ENCODE measurements around the gene STK32C. TPM values are rescaled to one million over a fixed set of nuclear protein-coding genes. Genes with fewer than 3 reads are reported as not detected.
"Not testable (repeated sequence)": the region's sequence is repeated elsewhere in the genome, so short reads cannot be mapped to it uniquely, and the experiment has no call there.

Gene STK32C
- polyA plus RNA-seq, 4 donors, result 3.4 to 12.0 (median 7.0) TPM

DNA sequence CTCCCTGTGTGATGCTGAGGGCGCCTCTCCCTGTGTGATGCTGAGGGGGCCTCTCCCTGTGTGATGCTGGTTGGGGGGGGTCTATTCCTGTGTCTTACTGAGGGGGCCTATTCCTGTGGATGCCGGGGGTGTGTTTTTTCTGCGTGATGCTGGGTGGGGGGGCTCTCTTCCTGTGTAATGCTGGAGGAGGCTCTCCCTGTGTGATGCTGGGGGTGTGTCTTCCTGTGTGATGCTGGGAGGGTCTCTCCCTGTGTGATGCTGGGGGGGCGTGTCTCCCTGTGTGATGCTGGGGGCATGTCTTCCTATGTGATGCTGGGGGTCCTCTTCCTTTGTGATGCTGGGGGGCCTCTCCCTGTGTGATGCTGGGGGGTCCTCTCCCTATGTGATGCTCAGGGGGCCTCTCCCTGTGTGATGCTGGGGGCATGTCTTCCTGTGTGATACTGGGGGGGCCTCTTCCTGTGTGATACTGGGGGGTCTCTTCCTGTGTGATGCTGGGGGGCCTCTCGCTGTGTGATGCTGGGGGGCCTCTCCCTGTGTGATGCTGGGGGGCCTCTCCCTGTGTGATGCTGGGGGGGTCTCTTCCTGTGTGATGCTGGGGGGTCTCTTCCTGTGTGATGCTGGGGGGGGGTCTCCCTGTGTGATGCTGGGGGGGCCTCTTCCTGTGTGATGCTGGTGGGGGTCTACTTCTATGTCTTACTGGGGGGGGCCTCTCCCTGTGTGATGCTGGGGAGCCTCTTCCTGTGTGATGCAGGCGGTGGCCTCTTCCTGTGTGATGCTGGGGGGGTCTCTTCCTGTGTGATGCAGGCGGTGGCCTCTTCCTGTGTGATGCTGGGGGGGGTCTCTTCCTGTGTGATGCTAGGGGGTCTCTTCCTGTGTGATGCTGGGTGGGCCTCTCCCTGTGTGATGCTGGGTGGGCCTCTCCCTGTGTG lies 148.2 kb downstream of the STK32C start:
- H3K27ac ChIP-seq (ENCODE audit: low read depth in 1 of 3, low read length in 2 of 3); H3K4me1 ChIP-seq (ENCODE audit: control insufficient read depth in 3 of 3, insufficient read depth in 2 of 3, low read depth in 1 of 3, low read length in 2 of 3); H3K4me3 ChIP-seq (ENCODE audit: low read depth in 1 of 3, low read length in 3 of 3); DNase-seq; FAIRE-seq; H3K9me3 ChIP-seq (ENCODE audit: control insufficient read depth in 2 of 2, insufficient read depth in 1 of 2, low read depth in 1 of 2, low read length in 1 of 2); H3K27me3 ChIP-seq (ENCODE audit: control insufficient read depth in 3 of 3, insufficient read depth in 3 of 3, low read length in 3 of 3); H3K36me3 ChIP-seq (ENCODE audit: control insufficient read depth in 3 of 3, insufficient read depth in 2 of 3, low read depth in 1 of 3, low read length in 3 of 3): not testable (repeated sequence)
- WGBS, 3 donors, result 60 to 82% (median 67%) methylated on average over 4 to 7 of the region's 7 CpGs

DNA sequence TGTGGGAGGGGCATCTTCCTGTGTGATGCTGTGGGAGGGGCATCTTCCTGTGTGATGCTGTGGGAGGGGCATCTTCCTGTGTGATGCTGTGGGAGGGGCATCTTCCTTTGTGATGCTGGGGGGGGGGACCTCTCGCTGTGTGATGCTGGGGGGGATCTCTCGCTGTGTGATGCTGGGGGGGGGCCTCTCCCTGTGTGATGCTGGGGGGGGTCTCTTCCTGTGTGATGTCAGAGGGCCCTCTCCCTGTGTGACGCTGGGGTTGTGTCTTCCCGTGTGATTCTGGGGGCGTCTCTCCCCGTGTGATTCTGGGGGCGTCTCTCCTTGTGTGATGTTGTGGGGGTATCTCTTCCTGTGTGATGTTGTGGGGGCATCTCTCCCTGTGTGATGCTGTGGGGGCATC lies 148.9 kb downstream of the STK32C start:
- WGBS, 3 donors, result 62 to 88% (median 82%) methylated on average over 2 to 7 of the region's 7 CpGs
- Histone ChIP-seq H3K9me3 (ENCODE audit: control insufficient read depth in 2 of 2, insufficient read depth in 1 of 2, low read depth in 1 of 2, low read length in 1 of 2) (no peaks in the 10 kb centered on the region), H3K27ac (ENCODE audit: low read depth in 1 of 3, low read length in 2 of 3) (no peak overlapping the region), H3K36me3 (ENCODE audit: control insufficient read depth in 3 of 3, insufficient read depth in 2 of 3, low read depth in 1 of 3, low read length in 3 of 3) (no peaks in the 10 kb centered on the region), H3K27me3 (ENCODE audit: control insufficient read depth in 3 of 3, insufficient read depth in 3 of 3, low read length in 3 of 3) (peaks cover 0 to 4% (median 0%) of the 10 kb centered on the region in 3 donors), H3K4me1 (ENCODE audit: control insufficient read depth in 3 of 3, insufficient read depth in 2 of 3, low read depth in 1 of 3, low read length in 2 of 3) (no peaks in the 10 kb centered on the region), H3K4me3 (ENCODE audit: low read depth in 1 of 3, low read length in 3 of 3) (no peak overlapping the region)
- FAIRE-seq (no peak), DNase-seq (no peak)

DNA sequence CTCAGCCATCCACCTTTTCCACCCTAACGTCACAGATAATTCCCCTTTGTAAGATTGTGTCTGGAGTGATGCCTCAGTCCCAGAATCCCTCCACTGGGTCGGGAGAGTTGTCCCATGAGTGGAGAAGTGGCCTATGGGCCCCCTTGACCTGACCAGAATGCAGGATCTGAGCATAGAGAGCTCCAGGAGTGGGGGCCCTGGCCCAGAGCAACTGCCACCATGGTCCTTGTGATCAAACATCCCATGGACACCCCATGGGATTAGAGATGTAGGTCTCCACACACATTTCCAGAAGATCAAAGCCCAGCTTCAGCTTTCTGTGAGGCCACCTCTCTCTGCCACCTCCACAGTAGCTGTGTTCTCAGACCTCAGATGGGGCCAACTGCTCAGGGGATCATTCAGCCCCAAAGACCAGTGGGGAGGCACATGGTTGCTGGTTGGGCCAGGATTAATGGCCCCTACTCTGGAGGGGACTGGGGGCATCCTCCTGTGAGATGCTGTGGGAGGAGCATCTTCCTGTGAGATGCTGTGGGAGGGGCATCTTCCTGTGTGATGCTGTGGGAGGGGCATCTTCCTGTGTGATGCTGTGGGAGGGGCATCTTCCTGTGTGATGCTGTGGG lies 149.5 kb downstream of the STK32C start:
- 47 to 55% (median 49%) methylated on average over 2 of the region's 2 CpGs for WGBS, 3 donors
- H3K27me3 ChIP-seq (ENCODE audit: control insufficient read depth in 3 of 3, insufficient read depth in 3 of 3, low read length in 3 of 3), result peaks cover 0 to 4% (median 0%) of the 10 kb centered on the region in 3 donors
- no peak overlapping the region for H3K4me3 ChIP-seq (ENCODE audit: low read depth in 1 of 3, low read length in 3 of 3)
- no peaks in the 10 kb centered on the region for H3K4me1 ChIP-seq (ENCODE audit: control insufficient read depth in 3 of 3, insufficient read depth in 2 of 3, low read depth in 1 of 3, low read length in 2 of 3)
- no peak overlapping the region for H3K27ac ChIP-seq (ENCODE audit: low read depth in 1 of 3, low read length in 2 of 3)
- DNase-seq (no peak), FAIRE-seq (no peak)
- no peaks in the 10 kb centered on the region for H3K9me3 ChIP-seq (ENCODE audit: control insufficient read depth in 2 of 2, insufficient read depth in 1 of 2, low read depth in 1 of 2, low read length in 1 of 2)
- H3K36me3 ChIP-seq (ENCODE audit: control insufficient read depth in 3 of 3, insufficient read depth in 2 of 3, low read depth in 1 of 3, low read length in 3 of 3), result no peaks in the 10 kb centered on the region

Other genes starting within 250 kb of the STK32C start
- gene JAKMIP3, start 242.0 kb downstream of the STK32C start, polyA plus RNA-seq, result under 1 TPM in 2 of 4 donors, not detected in 2; 0.06 to 0.21 TPM
- gene DPYSL4, start 121.0 kb downstream of the STK32C start, polyA plus RNA-seq, result 1 to 10 TPM in 2 of 4 donors, not detected in 2; 1.0 to 1.2 TPM
- gene LRRC27, start 24.2 kb upstream of the STK32C start, polyA plus RNA-seq, result 10 to 100 TPM in 2 of 4 donors, 1 to 10 TPM in 2; 4.7 to 14.1 (median 8.8) TPM
- 10 to 100 TPM in 2 of 4 donors, 1 to 10 TPM in 2; 7.0 to 34.6 (median 11.9) TPM for gene PWWP2B, start 89.2 kb upstream of the STK32C start, polyA plus RNA-seq
- 10 to 100 TPM; 21.1 to 25.0 (median 22.8) TPM for gene INPP5A, start 229.8 kb upstream of the STK32C start, polyA plus RNA-seq

Measured in small intestine (tissue), 7 donors.